Suprapubic skin (tissue), 4 donors: ENCODE data around the gene CDK18. TPM values are rescaled to one million over a fixed set of nuclear protein-coding genes. Genes with fewer than 3 reads are reported as not detected.

Experiments
- DNase-seq, 2 donors: peaks; one replicate each; pipeline ENCODE4 v3.0.0-alpha.2; 2019; ENCODE audit warnings: low spot score in 2 of 2
- H3K27ac ChIP-seq: fragments of 200-600 bp; sonication (generic); one replicate; pipeline ENCODE4 v1.5.1; 2019
- H3K27me3 ChIP-seq: fragments of 200-600 bp; sonication (generic); one replicate; pipeline ENCODE4 v1.5.1; 2019
- H3K36me3 ChIP-seq: fragments of 200-600 bp; sonication (generic); one replicate; pipeline ENCODE4 v1.5.1; 2019
- H3K4me1 ChIP-seq: fragments of 200-600 bp; sonication (generic); one replicate; pipeline ENCODE4 v1.5.1; 2019
- H3K4me3 ChIP-seq: fragments of 200-600 bp; sonication (generic); one replicate; pipeline ENCODE4 v1.5.1; 2019; ENCODE audit warnings: mild to moderate bottlenecking
- H3K9me3 ChIP-seq: fragments of 200-600 bp; sonication (generic); one replicate; pipeline ENCODE4 v1.5.1; 2019
- CTCF ChIP-seq, 2 donors: fragments of 200-600 bp in 1 of 2; fragments of 450-650 bp in 1 of 2; sonication (generic) in 1 of 2; IDR thresholded peaks; one replicate each; pipeline ENCODE4 v1.5.1; 2016 to 2019; ENCODE audit warnings: antibody characterized with exemption in 2 of 2, mild to moderate bottlenecking in 1 of 2, moderate library complexity in 1 of 2
- EP300 ChIP-seq: sonication (generic); formaldehyde crosslinking; IDR thresholded peaks from one replicate; pipeline ENCODE4 v1.6.1; 2017; ENCODE audit warnings: antibody characterized with exemption
- POLR2A ChIP-seq, 2 donors: fragments of 450-650 bp; IDR thresholded peaks; one replicate each; pipeline ENCODE4 v1.6.1; 2017; ENCODE audit warnings: antibody characterized with exemption in 2 of 2, mild to moderate bottlenecking in 2 of 2, moderate library complexity in 2 of 2
- POLR2AphosphoS5 ChIP-seq, 3 donors: sonication (generic); formaldehyde crosslinking; IDR thresholded peaks; one replicate each; pipeline ENCODE4 v1.6.1; 2017; ENCODE audit warnings: antibody characterized with exemption in 3 of 3
- WGBS: methylation state at CpG from one replicate; pipeline ENCODE4 v1.1.5; 2018; 5-methylcytosine and 5-hydroxymethylcytosine counted together
- total RNA-seq, 4 donors: library from RNA; depleted of rRNA; stranded (reverse); fragments of >200 nt; gene quantifications; one replicate each; pipeline ENCODE4 v1.1.0, GENCODE V29; 2016

Gene CDK18
- total RNA-seq, 4 donors from 2014 or later: 2.7 to 9.7 (median 4.7) TPM

- Histone ChIP-seq H3K36me3 (no peaks in the 10 kb centered on the region), H3K4me1 (peaks cover 12% of the 10 kb centered on the region), H3K9me3 (no peaks in the 10 kb centered on the region), H3K4me3 (no peak overlapping the region), H3K27me3 (no peaks in the 10 kb centered on the region), H3K27ac (no peak overlapping the region)
- 79% methylated on average over 10 of the region's 11 CpGs for WGBS
- no peak for TF ChIP-seq CTCF (IDR thresholded peaks at IDR 0.05)
- no peak for TF ChIP-seq EP300
- no peak for TF ChIP-seq POLR2AphosphoS5 (IDR thresholded peaks at IDR 0.05)
- TF ChIP-seq POLR2A (IDR thresholded peaks at IDR 0.05): no peak
- peak; percentile 48 to 69 for DNase-seq
Measured at GRCh38 chr1:205535866-205536758, 31.6 kb downstream of the CDK18 start.

GRCh38 chr1:205536759-205537361, 32.4 kb downstream of the CDK18 start:
- H3K36me3 ChIP-seq: no peaks in the 10 kb centered on the region
- no peaks in the 10 kb centered on the region for H3K27me3 ChIP-seq
- H3K9me3 ChIP-seq: no peaks in the 10 kb centered on the region
- H3K4me1 ChIP-seq: peaks cover 12% of the 10 kb centered on the region
- WGBS: 58% methylated on average over 9 of the region's 9 CpGs
- DNase-seq: peak; percentile 37 to 71
- H3K27ac ChIP-seq: no peak overlapping the region
- TF ChIP-seq EP300: no peak
- no peak for TF ChIP-seq POLR2A (IDR thresholded peaks at IDR 0.05)
- no peak for TF ChIP-seq POLR2AphosphoS5 (IDR thresholded peaks at IDR 0.05)
- no peak for TF ChIP-seq CTCF (IDR thresholded peaks at IDR 0.05)
- H3K4me3 ChIP-seq: no peak overlapping the region

- Histone ChIP-seq H3K9me3 (no peaks in the 10 kb centered on the region), H3K27me3 (no peaks in the 10 kb centered on the region), H3K36me3 (no peaks in the 10 kb centered on the region), H3K4me3 (no peak overlapping the region), H3K27ac (no peak overlapping the region), H3K4me1 (peaks cover 16% of the 10 kb centered on the region)
- peak; percentile 15 to 31 for DNase-seq
- TF ChIP-seq POLR2AphosphoS5 (IDR thresholded peaks at IDR 0.05) (no peak), POLR2A (IDR thresholded peaks at IDR 0.05) (no peak), EP300 (no peak), CTCF (IDR thresholded peaks at IDR 0.05) (no peak)
- 84% methylated on average over 10 of the region's 10 CpGs for WGBS
Measured at GRCh38 chr1:205537386-205538018, 33.0 kb downstream of the CDK18 start.

- Histone ChIP-seq H3K4me3 (no peak overlapping the region), H3K36me3 (no peaks in the 10 kb centered on the region), H3K9me3 (no peaks in the 10 kb centered on the region), H3K27me3 (no peaks in the 10 kb centered on the region), H3K27ac (no peak overlapping the region), H3K4me1 (peaks cover 25% of the 10 kb centered on the region)
- WGBS: 51% methylated on average over 5 of the region's 5 CpGs
- TF ChIP-seq CTCF (IDR thresholded peaks at IDR 0.05) (no peak), EP300 (no peak), POLR2A (IDR thresholded peaks at IDR 0.05) (no peak), POLR2AphosphoS5 (IDR thresholded peaks at IDR 0.05) (no peak)
- DNase-seq: peak; percentile 36 to 67
Measured at GRCh38 chr1:205538235-205538840, 33.9 kb downstream of the CDK18 start.
